Measurements from ENCODE around the gene CD84. TPM values are rescaled to one million over a fixed set of nuclear protein-coding genes. Genes with fewer than 3 reads are reported as not detected.

CD84 gene
- total RNA-seq, 4 donors from 2014 or later: 0.61 to 9.0 (median 2.4) TPM

GRCh38 chr1:160578525-160579191 is 638 bp downstream of the CD84 start:
- Histone ChIP-seq H3K4me3 (peak overlapping the region in 3 of 4 donors; percentile 18 to 57 (median 36)), H3K27me3 (no peaks in the 10 kb centered on the region), H3K9me3 (no peaks in the 10 kb centered on the region), H3K27ac (peak overlapping the region; percentile 36 to 68 (median 53)), H3K36me3 (no peaks in the 10 kb centered on the region), H3K4me1 (no peaks in the 10 kb centered on the region)
- no peak for DNase-seq
- 24 to 30% methylated on average over 3 of the region's 3 CpGs for WGBS, 2 donors
- intact Hi-C loops (cut with DNase I): no loop called here
- TF ChIP-seq CTCF (IDR thresholded peaks at IDR 0.05) (no peak), POLR2A (IDR thresholded peaks at IDR 0.05) (no peak)

- H3K27me3 ChIP-seq: no peaks in the 10 kb centered on the region
- intact Hi-C loops (cut with DNase I): no loop called here
- H3K9me3 ChIP-seq: no peaks in the 10 kb centered on the region
- DNase-seq: no peak
- 52 to 68% methylated on average over 3 of the region's 3 CpGs for WGBS, 2 donors
- peak overlapping the region in 3 of 4 donors; percentile 9 to 62 (median 36) for H3K27ac ChIP-seq
- peak overlapping the region in 2 of 4 donors; percentile 36 to 57 for H3K4me3 ChIP-seq
- H3K4me1 ChIP-seq: no peaks in the 10 kb centered on the region
- TF ChIP-seq CTCF (IDR thresholded peaks at IDR 0.05) (no peak), POLR2A (IDR thresholded peaks at IDR 0.05) (no peak)
- no peaks in the 10 kb centered on the region for H3K36me3 ChIP-seq
Measured at GRCh38 chr1:160578175-160578524, 1.1 kb downstream of the CD84 start.

GRCh38 chr1:160577671-160578070 is 1.6 kb downstream of the CD84 start:
- peak overlapping the region in 2 of 4 donors; percentile 39 to 62 for H3K27ac ChIP-seq
- DNase-seq: no peak
- H3K27me3 ChIP-seq: no peaks in the 10 kb centered on the region
- TF ChIP-seq POLR2A (IDR thresholded peaks at IDR 0.05) (no peak), CTCF (IDR thresholded peaks at IDR 0.05) (no peak)
- H3K4me1 ChIP-seq: no peaks in the 10 kb centered on the region
- H3K4me3 ChIP-seq: peak overlapping the region in 2 of 4 donors; percentile 36 to 57
- H3K9me3 ChIP-seq: no peaks in the 10 kb centered on the region
- intact Hi-C loops (cut with DNase I): no loop called here
- no peaks in the 10 kb centered on the region for H3K36me3 ChIP-seq
- 40 to 60% methylated on average over 2 of the region's 2 CpGs for WGBS, 2 donors

GRCh38 chr1:160576884-160577283 is 2.4 kb downstream of the CD84 start:
- TF ChIP-seq CTCF (IDR thresholded peaks at IDR 0.05) (no peak), POLR2A (IDR thresholded peaks at IDR 0.05) (no peak)
- Histone ChIP-seq H3K4me3 (peak overlapping the region in 2 of 4 donors; percentile 36 to 57), H3K9me3 (no peaks in the 10 kb centered on the region), H3K36me3 (no peaks in the 10 kb centered on the region), H3K4me1 (no peaks in the 10 kb centered on the region), H3K27me3 (no peaks in the 10 kb centered on the region), H3K27ac (peak overlapping the region in 2 of 4 donors; percentile 39)
- 71 to 82% methylated on average over 1 to 2 of the region's 2 CpGs for whole genome bisulfite sequencing, 2 donors
- DNase-seq: no peak
- intact Hi-C loops (cut with DNase I): no loop called here

- H3K27ac ChIP-seq: peak overlapping the region in 2 of 4 donors; percentile 55 to 60
- H3K4me1 ChIP-seq: no peaks in the 10 kb centered on the region
- peak overlapping the region in 1 of 4 donors; percentile 57 for H3K4me3 ChIP-seq
- H3K9me3 ChIP-seq: no peaks in the 10 kb centered on the region
- TF ChIP-seq CTCF (IDR thresholded peaks at IDR 0.05): no peak
- no peak for TF ChIP-seq POLR2A (IDR thresholded peaks at IDR 0.05)
- no peaks in the 10 kb centered on the region for H3K36me3 ChIP-seq
- DNase-seq: no peak
- H3K27me3 ChIP-seq: no peaks in the 10 kb centered on the region
- intact Hi-C loops (cut with DNase I): no loop called here
- 50 to 56% methylated on average over 3 of the region's 3 CpGs for WGBS, 2 donors
Measured at GRCh38 chr1:160576390-160576789, 2.9 kb downstream of the CD84 start.
